Stimulated activated CD4-positive, alpha-beta T cell treated with anti-CD3 and anti-CD28 coated beads, Interleukin-4, amount 100 ng/mL, for 4 hours (primary cell): ENCODE measurements around the gene KRT82.

Source experiments
- DNase-seq, 2 experiments: peaks; one replicate each; pipeline ENCODE4 v3.0.0-alpha.2; 2020

KRT82 gene

DNA sequence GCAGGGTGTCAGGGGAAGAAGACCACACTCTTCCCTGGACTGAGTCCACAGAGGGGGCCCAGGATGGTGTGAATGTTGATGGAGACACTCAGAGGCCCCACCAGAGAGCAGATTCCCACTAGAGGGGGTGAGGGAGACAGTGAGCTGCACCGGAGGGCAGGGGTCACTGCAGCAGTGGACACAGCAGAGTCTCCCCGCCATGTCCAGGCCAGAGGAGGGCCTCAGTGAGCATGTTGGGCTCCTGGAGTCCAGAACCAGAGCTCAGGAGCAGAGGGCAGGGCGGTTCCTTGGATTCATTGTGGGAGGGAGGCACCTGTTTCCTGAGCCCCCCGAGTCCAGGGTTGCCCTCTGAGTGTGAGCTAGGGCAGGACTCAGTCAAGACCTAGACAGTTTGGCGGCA is 1.8 kb upstream of the KRT82 start:
- DNase-seq: no peak

DNA sequence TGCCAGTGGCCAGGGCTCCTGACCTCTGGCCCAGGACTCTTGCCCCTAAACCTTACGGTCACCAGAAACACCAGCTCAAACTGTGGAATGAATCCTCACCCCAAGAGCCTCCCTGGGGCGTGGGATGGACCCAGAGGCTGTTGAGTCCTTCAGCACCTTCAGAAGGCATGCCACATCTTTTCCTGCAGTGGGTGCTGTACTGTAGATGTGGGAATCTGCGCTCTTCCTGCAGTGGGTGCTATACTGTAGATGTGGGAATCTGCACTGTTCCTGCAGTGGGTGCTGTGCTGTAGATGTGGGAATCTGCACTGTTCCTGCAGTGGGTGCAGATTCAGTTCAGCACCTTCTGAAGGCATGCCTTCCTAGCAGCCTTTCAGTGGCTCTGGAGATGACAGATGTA is 1.2 kb downstream of the KRT82 start:
- no peak for DNase-seq

DNA sequence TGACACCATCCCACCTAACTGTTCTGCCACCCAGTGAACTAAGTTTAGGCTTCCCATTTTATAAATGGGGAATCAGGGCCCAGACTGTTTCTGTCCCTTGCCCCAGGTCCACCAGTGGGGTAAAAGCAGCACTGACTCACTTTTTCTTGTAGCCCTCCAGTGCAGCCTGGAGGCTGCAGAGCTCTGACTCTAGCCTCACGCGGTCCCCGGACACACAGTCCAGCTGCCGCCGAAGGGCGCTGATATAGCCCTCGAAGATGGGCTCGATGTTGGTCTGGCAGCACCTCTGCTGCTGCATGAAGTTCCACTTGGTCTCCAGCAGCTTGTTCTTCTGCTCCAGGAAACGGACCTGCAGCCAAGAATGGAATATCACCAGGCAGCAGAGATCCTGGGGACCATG is 2.6 kb downstream of the KRT82 start:
- DNase-seq: no peak

GRCh38 chr12:52402873-52403540 is 3.1 kb downstream of the KRT82 start:
- no peak for DNase-seq

DNA sequence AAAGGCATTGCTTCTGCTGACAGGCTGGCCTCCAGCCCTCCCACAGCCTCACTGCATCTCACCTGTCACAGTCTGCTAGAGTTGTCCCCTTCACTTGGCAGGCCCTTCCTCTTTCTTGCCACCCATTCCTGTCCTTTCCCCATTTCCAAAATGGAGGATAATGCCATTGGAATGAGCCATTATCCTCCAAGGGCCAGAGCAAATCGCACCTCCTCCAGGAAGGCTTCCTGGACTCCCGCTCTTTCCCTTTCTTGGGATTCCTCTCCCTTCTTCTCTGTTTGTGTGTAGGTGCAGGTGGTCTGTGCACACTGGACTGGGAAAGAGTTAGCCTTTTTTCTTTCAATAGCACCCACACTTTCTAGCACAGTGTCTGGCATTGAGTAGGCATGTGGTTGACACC is 3.8 kb downstream of the KRT82 start:
- DNase-seq: no peak

- no peak for DNase-seq
Observed at GRCh38 chr12:52401926-52402325, 4.2 kb downstream of the KRT82 start.

DNA sequence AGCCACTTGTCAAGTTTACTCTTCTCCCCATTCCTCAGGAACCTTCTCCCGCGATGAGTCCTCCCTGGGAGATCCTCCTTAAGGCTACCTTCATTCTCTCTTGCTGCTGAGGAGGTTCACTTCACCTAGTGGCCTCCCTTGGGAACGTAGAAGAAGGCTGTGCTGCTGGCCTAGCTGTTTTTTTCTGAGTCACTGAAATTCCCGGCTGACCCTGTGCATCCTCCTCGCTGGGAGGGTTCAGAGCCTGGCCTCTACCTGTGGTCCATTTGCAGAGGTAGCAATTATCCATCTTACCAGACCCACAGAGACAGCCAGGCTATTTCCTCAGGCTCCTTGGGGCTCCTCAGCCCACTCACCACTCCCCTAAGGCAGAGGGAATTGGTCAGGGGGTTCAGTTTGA is 4.6 kb downstream of the KRT82 start:
- DNase-seq: no peak

DNA sequence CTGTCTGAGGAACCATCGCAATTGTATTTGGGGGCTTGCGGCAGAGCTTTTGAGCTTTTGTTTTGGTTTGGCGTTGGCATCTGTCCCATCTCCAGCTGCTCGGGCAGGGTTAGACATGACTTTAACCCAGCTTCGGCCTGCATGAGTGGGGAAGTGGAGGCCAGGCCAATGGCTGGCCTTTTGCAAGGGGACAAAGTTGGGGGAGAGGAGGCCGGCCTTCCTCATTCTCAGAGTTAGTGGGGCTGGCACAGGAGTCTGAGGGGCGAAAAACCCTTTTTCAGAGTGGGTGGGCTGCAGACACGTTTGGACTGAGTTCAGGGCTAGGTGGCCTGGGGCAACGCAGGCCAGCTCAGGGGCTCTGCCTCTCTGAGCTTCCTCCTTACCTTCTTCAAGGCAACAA is 5.2 kb downstream of the KRT82 start:
- DNase-seq: no peak

GRCh38 chr12:52399756-52400155 is 6.4 kb downstream of the KRT82 start:
- no peak for DNase-seq

DNA sequence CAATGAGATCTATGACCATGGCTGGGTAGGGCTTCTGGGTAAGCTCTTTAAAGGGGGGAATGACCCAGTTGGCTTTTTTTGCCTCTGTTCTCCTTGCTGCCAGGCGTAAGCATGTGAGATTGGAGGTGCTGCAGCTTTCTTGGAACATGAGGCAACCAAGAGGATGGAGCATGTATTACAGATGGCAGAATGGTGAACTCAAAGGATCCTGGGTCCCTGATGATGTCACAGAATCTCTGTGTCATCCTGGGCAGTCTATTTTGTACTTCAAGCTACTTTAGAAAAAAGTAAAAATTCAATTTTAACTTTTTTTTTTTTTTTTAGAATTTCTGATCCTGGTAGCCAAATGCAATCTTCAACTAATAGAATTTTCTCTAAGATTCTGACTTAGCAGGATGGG is 8.0 kb downstream of the KRT82 start:
- DNase-seq: no peak

DNA sequence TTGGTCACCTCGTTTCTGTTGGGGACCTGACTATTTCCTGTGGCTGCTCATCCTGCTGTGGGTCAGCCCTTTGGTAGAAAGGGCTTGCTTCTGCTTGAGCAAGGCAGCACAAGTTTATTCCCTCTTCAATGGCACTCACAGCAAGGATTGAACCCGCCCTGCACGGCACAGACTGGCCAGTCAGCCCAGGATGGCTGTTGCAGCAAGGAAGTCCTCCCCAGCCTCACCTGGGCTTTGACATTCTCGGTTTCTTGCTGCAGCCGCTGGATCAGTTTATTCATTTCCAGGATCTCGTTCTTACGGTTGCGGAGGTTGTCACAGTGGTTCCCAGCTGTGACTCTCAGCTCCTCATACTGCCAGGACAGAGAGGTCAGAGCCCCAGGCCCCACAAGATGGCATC is 9.5 kb downstream of the KRT82 start:
- no peak for DNase-seq

DNA sequence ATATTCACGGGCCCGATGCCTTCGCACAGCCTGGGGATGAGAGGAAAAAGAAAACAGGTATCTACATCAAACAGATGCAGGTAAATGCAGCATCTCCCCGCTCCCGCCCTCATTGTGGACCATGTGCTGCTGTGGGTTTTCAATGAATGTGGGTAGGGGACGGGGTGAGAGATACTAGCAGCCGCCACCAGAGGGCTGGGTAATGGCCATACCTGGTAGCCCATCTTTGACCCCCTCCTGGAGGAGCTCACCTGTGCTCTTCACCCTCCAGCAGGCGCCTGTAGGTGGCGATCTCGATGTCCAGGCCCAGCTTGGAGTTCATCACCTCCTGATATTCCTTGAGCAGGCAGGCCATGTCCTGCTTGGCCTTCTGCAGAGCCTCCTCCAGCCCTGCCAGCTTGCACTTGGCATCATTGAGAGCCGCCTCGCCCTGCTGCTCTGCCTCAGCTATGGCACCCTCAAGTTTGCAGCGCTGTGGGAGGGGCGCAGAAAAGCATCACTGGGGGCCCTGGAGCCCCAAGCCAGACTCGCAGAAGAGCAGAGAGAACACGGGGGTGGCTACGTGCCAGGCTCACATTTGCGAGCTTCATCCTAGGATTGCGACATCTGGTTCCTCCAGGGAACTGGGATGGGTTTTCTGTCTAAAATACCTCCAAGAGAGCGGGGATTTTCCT is 10.2 kb downstream of the KRT82 start:
- no peak for DNase-seq

DNA sequence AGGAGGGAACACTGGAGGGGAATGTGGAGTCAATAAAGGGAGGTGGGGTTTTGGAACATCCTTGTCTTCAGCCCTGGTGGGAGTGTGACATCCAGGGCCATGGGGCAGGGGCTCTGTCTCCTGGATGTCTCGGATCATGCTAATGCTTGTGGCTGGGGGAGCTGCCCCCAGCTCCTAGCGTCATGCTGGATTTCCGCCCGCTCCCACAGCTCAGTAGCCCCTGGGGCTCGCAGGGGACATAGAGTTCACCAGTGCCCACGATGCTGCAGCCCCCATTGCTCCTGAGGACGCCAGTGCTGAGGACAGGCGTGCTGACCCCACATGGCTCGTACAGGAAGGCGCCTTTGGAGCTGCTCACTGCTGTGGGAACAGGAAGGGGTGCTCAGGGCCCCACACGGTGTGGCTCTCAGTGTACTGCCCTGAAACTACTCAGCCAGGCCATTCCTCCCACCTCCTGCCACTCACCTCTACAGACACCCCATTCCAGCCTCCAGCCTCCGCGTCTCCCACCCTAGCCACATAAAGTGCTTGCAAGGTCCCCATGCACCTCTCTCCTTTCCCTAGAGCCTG is 11.2 kb downstream of the KRT82 start:
- DNase-seq: no peak

- DNase-seq: no peak
Observed at GRCh38 chr12:52392465-52393007, 13.6 kb downstream of the KRT82 start.

DNA sequence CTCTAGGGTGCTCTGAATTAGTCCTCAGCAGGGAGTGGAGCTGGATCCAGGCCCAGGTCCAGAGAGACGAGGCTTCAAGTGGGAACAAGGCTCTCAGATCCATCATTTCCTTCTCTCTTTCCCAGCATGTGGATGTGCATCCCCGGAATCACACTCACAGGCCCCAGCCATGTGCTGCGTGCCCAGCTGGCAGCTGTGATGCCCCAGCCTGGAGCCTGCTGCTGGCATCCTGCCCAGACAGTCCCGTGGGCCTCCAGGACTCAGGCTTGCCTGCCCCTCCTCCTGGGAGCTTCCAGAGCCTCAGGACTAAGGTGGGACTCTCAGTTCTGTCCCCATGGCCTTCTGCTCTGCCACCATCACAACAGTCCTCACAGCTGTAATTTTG is 14.5 kb downstream of the KRT82 start:
- DNase-seq: no peak

DNA sequence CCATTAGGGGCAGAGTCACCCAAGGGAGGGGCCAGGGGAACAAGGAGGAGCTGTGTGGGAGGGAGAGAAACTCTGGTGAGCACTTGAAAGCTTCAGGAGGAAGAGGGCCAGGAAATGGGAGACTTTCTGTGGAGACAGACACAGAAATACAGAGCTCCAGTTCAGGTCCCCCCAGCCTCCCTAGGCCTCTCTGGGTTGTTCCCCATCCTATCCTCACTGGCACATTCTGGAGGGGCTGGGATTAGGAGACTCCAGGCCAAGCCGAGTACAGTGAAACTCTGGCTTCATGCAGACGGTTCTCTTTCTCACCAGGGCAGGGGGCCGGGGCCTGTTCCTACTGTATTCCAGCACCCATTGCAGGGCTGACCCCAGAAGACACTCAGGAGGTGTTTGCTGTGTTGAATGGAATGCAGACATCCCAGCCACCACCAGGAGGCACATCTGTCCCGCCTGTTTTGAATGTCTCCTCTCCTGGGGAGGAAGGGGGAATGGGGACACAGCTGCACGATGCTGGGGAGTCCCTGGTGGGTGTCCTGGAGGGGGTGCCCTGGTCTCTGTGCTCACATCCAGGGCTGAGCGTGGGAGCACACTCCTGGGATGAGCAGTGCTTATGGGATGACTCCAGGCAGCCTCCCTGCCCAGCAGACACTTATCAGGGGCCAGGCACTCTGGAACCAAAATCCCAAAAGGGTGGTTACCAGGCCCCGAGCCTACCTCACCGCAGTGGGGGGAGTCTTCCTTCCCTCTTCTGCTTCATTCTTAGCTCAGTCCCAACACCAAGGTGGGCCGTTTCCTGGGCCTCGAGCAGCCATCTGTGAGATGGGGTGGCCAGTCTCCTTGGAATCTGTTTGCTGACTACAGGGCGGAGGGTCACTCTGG is 15.2 kb downstream of the KRT82 start:
- DNase-seq: no peak

DNA sequence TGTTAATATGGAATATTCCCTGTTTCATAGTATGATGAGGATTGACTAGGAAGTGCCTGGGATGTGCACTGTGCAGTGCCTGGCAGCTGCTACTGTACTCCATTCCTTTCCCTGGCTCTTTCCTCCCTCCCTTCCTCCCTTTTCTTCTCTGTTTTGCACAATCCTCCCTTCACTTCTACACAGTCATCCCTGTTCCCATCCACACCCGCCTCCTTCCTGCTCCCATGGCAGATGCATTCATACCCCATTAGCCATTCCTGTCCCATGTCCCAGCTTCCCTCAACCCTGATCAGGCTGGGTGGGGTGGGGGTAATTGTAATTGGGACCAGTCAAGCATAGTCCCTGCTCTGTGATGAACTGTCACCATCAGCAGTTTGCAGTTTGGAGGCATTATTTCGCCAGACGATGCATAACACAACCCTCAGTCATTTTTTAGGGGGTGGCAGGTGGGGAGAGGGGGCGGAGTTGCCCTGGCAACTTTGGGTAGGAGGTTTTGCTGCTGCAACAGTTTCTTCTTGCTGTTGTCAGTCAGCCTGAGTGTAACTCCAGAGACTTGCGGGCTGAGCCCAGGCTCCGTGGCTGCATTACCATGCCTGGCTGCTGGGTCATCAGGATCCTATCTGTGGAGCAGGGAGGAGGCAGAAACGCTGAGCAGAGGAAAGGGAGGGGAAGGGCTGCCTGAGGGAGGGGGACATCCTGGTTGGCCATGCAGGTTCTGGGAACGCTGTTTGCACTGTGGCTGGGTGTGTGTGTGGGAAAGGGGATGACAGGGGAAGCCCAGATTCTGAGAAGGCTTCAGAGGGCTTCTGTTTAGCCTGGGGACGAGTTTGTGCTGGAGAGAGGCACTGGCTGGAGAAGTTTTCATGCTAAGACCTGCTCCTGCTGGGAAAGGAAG is 16.6 kb downstream of the KRT82 start:
- DNase-seq: no peak

- DNase-seq: no peak
Observed at GRCh38 chr12:52387859-52388258, 18.3 kb downstream of the KRT82 start.

GRCh38 chr12:52385226-52385702 is 20.9 kb downstream of the KRT82 start, which contains the start of gene KRT84:
KRT84 (minus strand) TSS chr12:52385652; CDS start chr12:52385585, 67 bp downstream.
- no peak for DNase-seq

- no peak for DNase-seq
Observed at GRCh38 chr12:52383331-52383730, 22.8 kb downstream of the KRT82 start.

DNA sequence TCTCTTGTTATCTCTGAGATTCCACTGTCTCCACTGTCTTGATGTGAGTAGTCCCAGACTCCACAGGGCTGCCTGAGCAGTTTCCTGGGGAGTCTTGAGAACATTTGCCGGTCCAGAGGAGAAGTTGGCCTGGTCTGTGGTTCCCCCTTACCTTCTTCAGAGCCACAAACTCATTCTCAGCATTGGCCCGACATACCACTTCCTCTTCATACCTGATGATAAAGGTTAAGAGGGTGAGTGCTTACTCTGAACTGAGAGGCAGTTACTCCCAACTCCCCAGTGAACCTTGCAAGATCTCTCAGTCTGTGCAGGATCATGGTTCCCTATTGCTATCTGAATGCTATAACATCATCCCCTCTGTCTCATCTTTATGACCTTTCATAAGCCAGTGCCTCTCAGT is 23.3 kb downstream of the KRT82 start:
- no peak for DNase-seq

DNA sequence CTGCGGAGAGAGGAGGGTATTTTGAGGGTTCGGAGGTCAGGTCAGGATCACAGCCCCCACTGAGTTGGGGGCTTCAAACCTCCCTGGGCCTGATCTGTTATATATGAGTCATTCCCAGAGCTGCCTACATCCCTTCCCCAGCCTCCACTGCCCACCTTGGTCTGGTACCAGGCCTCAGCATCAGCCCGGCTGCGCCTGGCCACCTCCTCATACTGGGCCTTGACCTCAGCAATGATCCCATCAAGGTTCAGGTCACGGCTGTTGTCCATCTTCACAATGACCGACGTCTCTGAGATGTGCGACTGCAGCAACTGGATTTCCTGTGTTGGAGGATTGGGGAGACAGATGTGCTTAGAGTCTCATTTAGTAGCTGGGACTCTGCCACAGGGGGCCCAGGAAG is 24.9 kb downstream of the KRT82 start:
- no peak for DNase-seq
